Measurements from ENCODE around the gene BMAL1.
A peak's percentile ranks its signal among the peaks of the same experiment; 100 is the strongest.

The BMAL1 gene

DNA sequence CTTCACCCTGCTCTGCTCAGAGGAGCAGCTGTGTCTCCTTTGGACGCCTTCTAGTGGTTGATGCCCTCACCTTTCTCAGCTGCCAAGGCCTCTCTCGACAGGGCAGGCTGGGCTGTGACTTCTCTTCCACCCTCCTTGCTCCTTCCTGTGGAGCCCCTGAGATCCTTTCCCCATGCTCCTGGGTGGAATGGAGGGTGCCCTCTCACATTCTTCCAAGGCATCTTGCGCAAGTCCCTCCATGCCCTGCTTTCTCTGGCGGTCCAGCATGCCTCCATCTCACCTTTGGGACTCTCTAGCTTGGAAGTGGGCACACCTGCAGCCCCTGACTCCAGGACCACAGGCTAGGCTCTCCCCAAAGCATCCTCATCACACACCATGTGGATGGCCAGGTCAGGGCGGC is 68.9 kb downstream of the BMAL1 start:
- TF ChIP-seq CEBPB (IDR thresholded peaks at IDR 0.05), result 0 out of 2 replicates have a peak, but pooled peaks have one; percentile 40
- no peak for TF ChIP-seq EGR1 (IDR thresholded peaks at IDR 0.05)

DNA sequence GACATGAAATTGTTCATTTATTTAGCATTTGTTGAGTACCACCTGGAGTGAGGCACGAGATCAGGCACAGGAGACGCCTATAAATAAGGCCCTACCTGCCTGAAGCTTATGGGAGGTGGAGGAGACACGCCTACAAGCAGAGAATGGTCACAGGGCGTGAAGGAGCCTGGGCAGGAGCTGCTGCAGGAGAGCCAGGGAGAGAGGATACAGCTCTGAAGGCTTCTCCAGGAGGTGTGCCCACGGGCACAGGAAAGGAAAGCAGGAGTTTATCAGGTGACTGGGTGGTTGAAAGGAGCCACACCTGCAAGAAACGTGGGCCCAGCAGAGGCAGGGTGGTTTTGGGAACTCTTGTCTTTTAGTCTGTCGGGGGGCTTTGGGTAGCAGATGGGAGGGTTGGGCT is 70.3 kb downstream of the BMAL1 start:
- TF ChIP-seq, protein P1, sequence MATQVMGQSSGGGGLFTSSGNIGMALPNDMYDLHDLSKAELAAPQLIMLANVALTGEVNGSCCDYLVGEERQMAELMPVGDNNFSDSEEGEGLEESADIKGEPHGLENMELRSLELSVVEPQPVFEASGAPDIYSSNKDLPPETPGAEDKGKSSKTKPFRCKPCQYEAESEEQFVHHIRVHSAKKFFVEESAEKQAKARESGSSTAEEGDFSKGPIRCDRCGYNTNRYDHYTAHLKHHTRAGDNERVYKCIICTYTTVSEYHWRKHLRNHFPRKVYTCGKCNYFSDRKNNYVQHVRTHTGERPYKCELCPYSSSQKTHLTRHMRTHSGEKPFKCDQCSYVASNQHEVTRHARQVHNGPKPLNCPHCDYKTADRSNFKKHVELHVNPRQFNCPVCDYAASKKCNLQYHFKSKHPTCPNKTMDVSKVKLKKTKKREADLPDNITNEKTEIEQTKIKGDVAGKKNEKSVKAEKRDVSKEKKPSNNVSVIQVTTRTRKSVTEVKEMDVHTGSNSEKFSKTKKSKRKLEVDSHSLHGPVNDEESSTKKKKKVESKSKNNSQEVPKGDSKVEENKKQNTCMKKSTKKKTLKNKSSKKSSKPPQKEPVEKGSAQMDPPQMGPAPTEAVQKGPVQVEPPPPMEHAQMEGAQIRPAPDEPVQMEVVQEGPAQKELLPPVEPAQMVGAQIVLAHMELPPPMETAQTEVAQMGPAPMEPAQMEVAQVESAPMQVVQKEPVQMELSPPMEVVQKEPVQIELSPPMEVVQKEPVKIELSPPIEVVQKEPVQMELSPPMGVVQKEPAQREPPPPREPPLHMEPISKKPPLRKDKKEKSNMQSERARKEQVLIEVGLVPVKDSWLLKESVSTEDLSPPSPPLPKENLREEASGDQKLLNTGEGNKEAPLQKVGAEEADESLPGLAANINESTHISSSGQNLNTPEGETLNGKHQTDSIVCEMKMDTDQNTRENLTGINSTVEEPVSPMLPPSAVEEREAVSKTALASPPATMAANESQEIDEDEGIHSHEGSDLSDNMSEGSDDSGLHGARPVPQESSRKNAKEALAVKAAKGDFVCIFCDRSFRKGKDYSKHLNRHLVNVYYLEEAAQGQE (IDR thresholded peaks at IDR 0.05; ENCODE audit: low read depth), result no peak
- no peak for TF ChIP-seq ZBTB7A (IDR thresholded peaks at IDR 0.05; ENCODE audit: low read depth)
- TF ChIP-seq TAF1 (IDR thresholded peaks at IDR 0.05; ENCODE audit: low read depth), result no peak
- TF ChIP-seq NFIC (IDR thresholded peaks at IDR 0.05), result no peak

DNA sequence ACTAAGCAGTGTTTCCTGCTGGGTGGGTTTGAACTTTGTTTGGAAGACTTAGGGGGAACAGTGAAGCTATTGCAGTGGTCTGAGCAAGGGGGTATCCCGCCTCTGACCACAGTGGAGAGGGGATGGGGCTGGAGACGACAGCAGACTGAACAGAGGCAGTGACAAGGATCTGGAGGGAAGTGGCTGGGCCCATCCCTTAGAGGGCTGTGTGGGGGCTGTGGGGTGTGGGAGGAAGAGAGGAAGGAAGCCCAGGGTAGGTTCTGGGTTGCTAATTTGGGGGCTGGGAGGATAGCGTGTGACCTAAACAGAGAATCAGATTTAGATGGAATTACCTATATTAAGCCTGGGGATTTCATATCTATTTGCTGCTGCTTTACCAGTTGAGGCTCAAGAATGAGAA is 70.7 kb downstream of the BMAL1 start:
- TF ChIP-seq, protein P1 (IDR thresholded peaks at IDR 0.05; ENCODE audit: low read depth), result no peak
- no peak for TF ChIP-seq YY1 (IDR thresholded peaks at IDR 0.05; ENCODE audit: low read depth)
- no peak for TF ChIP-seq RAD21 (IDR thresholded peaks at IDR 0.05; ENCODE audit: low read depth)
- TF ChIP-seq TCF12 (IDR thresholded peaks at IDR 0.05; ENCODE audit: low read depth), result no peak
- no peak for TF ChIP-seq TEAD4 (IDR thresholded peaks at IDR 0.05)
- TF ChIP-seq TAF1 (IDR thresholded peaks at IDR 0.05; ENCODE audit: low read depth), result no peak
- TF ChIP-seq NFIC (IDR thresholded peaks at IDR 0.05), result no peak
- TF ChIP-seq, protein P2, sequence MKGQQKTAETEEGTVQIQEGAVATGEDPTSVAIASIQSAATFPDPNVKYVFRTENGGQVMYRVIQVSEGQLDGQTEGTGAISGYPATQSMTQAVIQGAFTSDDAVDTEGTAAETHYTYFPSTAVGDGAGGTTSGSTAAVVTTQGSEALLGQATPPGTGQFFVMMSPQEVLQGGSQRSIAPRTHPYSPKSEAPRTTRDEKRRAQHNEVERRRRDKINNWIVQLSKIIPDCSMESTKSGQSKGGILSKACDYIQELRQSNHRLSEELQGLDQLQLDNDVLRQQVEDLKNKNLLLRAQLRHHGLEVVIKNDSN (IDR thresholded peaks at IDR 0.05), result no peak
- no peak for TF ChIP-seq ZBTB7A (IDR thresholded peaks at IDR 0.05; ENCODE audit: low read depth)
- TF ChIP-seq FOXM1 (IDR thresholded peaks at IDR 0.05; ENCODE audit: borderline replicate concordance, low read depth), result no peak
- TF ChIP-seq EGR1 (IDR thresholded peaks at IDR 0.05), result no peak
- no peak for TF ChIP-seq CREB1 (IDR thresholded peaks at IDR 0.05; ENCODE audit: low read depth)
- no peak for TF ChIP-seq EP300 (IDR thresholded peaks at IDR 0.05; ENCODE audit: borderline replicate concordance)
- TF ChIP-seq, protein P3, sequence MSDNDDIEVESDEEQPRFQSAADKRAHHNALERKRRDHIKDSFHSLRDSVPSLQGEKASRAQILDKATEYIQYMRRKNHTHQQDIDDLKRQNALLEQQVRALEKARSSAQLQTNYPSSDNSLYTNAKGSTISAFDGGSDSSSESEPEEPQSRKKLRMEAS (IDR thresholded peaks at IDR 0.05), result no peak
- TF ChIP-seq CEBPB (IDR thresholded peaks at IDR 0.05), result no peak

DNA sequence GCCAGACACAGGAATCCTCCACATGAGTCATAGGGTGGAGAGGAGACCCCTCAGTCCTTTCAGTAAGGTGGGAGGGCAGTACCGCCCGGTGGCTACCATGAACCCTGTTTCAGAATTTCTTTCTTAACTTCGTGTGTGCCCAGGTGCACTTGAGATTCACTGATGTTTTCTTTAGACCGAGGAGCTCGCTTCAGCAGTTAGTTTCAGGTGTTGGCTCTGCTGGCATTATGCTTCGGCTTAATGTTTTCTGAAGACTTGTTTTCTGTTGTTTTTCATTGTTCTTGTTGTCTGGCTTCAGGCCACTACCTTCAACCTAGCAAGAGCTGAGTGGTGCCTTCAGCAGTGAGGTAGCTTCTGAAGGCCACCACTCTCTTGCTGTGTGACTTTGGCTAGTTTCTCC is 71.5 kb downstream of the BMAL1 start:
- TF ChIP-seq NFIC (IDR thresholded peaks at IDR 0.05) (no peak), EP300 (IDR thresholded peaks at IDR 0.05; ENCODE audit: borderline replicate concordance) (no peak), CEBPB (IDR thresholded peaks at IDR 0.05) (no peak), EGR1 (IDR thresholded peaks at IDR 0.05) (no peak), YY1 (IDR thresholded peaks at IDR 0.05; ENCODE audit: low read depth) (no peak), FOXM1 (IDR thresholded peaks at IDR 0.05; ENCODE audit: borderline replicate concordance, low read depth) (no peak), RAD21 (IDR thresholded peaks at IDR 0.05; ENCODE audit: low read depth) (no peak)
- TF ChIP-seq, protein P3 (IDR thresholded peaks at IDR 0.05), result no peak
- TF ChIP-seq, protein P1 (IDR thresholded peaks at IDR 0.05; ENCODE audit: low read depth), result no peak
- TF ChIP-seq, protein P2 (IDR thresholded peaks at IDR 0.05), result no peak

DNA sequence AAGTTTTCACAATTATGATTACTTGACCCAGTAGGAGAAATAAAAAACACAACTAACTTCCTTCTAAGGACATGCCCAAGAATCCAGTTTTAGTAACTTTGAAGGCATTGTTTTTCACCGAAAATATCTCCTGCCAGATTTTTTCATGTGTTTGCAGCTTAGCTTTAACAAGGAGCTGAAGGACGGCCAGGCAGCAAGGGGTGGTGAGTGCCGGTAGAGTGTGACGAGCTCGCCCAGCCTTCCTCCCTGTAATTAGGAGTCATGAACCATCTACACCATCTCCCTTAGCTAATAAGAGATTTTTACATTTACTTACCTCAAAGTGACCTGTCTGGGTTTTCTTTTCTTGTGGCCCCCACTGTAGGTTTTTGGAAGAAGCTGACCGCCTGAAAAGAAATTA is 72.0 kb downstream of the BMAL1 start:
- TF ChIP-seq, protein P1 (IDR thresholded peaks at IDR 0.05; ENCODE audit: low read depth), result no peak
- TF ChIP-seq, protein P2 (IDR thresholded peaks at IDR 0.05), result no peak
- TF ChIP-seq RAD21 (IDR thresholded peaks at IDR 0.05; ENCODE audit: low read depth), result no peak
- TF ChIP-seq TCF12 (IDR thresholded peaks at IDR 0.05; ENCODE audit: low read depth), result no peak
- no peak for TF ChIP-seq CREB1 (IDR thresholded peaks at IDR 0.05; ENCODE audit: low read depth)
- TF ChIP-seq NFIC (IDR thresholded peaks at IDR 0.05), result no peak
- no peak for TF ChIP-seq FOXM1 (IDR thresholded peaks at IDR 0.05; ENCODE audit: borderline replicate concordance, low read depth)
- TF ChIP-seq, protein P3 (IDR thresholded peaks at IDR 0.05), result no peak
- TF ChIP-seq YY1 (IDR thresholded peaks at IDR 0.05; ENCODE audit: low read depth), result no peak
